HG03558 (cell line): ENCODE results near the gene HAS3.
"Not testable (repeated sequence)": the region's sequence is repeated elsewhere in the genome, so short reads cannot be mapped to it uniquely, and the experiment has no call there.

ENCODE experiments used
- ATAC-seq: cut with Tn5 transposase; IDR thresholded peaks from one replicate; pipeline ENCODE4 v1.9.1; 2021; ENCODE audit warnings: moderate number of reproducible peaks; ENCODE audit not compliant: unreplicated experiment; ENCODE audit errors: extremely low read depth

The HAS3 gene

DNA sequence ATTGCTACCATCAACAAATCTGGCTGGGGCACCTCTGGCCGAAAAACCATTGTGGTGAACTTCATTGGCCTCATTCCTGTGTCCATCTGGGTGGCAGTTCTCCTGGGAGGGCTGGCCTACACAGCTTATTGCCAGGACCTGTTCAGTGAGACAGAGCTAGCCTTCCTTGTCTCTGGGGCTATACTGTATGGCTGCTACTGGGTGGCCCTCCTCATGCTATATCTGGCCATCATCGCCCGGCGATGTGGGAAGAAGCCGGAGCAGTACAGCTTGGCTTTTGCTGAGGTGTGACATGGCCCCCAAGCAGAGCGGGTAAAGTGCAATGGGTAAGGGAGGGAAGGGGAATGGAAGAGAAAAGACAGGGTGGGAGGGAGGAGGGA is 9.5 kb downstream of the HAS3 start:
- ATAC-seq, result no peak

DNA sequence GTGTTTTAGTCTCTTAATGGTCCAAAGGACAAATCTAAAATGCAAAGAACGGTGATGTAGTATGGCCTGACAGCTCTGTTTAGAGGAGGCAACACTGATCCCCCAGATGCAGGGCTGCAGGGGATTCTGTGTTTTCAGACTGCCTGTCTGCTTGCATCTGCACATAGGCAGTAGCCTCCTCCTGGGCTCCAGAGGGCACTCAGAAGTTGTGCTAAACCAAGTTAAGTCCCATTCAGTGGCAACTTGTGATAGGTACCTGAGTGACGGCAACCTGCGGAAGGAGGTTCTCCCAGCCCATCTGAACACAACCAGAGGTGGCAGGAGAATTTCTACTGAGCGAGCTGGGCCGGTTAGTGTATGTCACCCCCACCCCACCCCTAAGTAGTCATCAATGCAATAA is 9.9 kb downstream of the HAS3 start:
- ATAC-seq, result no peak

DNA sequence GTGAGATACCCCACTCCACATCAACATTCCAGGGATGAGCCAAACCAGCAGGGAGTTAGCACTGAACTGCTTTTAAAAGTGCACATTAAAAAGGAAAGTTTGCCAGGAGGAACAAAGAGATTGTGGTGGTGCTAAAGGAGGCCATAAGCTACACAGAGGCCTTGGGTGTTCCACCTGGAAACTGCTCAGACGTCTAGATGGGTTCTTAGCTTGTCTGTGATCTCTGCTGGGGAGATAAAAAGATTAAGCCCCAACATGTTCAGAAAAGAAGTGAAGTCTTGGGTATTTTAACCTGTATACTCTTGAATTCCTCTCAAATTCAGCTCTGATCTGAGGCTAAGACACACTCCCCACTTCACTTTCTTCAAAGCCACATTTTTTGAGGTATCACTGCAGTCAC is 10.4 kb downstream of the HAS3 start:
- ATAC-seq, result no peak

- no peak for ATAC-seq
These were observed 10.9 kb downstream of the HAS3 start for GRCh38 chr16:69116256-69116875.

DNA sequence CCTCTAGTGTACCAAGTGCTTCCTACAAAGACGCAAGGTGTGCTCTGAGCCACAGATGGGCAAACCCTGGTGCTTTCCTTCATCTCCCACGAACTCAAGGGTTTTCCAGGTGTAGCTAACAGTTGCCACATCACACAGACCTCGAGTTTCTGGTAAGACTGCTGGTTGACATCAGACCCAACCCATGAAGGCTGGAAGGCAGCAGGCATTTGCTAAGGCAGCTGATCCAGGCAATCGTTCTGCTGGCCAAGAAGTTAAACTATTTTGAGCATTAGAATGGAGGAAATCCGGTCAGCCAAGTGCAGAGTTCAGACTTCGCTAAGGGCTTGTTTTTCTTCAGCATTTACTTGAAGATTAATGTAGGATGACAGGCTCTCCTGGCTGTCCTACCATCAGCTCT is 11.5 kb downstream of the HAS3 start:
- no peak for ATAC-seq

DNA sequence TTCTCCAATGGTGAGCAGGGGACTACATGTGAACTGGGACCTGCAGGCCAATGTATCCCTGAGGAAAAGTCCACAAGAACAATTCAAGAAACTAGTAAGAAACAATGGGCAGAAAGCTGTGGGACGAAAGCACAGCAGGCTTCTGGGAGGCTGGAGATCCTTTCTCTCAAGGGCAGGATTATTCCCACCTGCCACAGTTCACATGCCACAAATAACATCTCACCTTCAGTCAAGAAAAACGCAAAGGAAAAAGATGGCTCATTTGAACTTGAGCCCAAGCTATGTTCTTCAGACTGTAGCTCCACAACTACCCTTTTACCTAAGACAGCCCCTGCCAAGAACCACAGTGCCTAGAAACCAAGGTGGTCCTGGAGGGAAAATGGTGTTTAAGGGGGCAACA is 13.0 kb downstream of the HAS3 start:
- no peak for ATAC-seq

DNA sequence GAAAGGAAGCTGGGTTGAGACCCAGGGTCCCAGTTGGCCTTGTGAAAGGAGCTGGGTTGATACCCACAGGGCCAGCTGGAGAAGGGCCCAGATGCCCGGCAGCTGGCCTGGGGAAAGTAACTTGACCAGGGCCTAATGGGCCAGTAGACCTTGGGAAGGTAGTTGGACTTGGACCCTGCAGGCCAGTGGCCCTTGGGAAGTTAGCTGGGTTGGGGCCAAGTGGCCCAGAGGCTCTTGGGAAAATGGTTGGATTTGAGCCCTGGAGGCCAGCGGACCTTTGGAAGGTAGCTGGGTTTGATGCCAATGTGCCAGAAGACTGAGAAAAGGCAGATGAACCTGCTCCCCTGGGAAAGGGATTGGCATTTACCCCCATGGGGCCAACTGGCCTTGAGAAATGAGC is 13.5 kb downstream of the HAS3 start:
- no peak for ATAC-seq

DNA sequence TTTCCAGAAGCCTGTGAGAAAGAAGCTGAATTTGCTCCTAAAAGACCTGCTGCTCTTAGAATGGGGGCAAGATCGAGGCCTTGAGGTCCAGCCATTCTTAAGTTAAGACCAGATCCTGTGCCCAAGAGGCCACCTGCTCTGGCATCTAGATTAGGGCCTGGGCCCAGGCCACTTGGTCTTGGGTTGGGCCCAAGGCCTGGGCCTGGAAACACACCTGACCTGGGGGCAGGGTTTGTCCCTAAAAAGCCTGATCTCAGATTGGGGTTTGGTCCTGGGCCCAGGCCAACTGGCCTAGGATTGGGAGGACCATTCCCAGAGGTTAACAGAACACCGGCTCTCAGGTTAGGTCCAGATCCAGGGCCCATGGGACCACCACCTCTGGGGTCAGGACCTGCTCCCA is 14.1 kb downstream of the HAS3 start:
- no peak for ATAC-seq

GRCh38 chr16:69120096-69120664 is 14.7 kb downstream of the HAS3 start:
- ATAC-seq, result no peak

GRCh38 chr16:69123910-69124309 is 18.5 kb downstream of the HAS3 start:
- ATAC-seq, result no peak

DNA sequence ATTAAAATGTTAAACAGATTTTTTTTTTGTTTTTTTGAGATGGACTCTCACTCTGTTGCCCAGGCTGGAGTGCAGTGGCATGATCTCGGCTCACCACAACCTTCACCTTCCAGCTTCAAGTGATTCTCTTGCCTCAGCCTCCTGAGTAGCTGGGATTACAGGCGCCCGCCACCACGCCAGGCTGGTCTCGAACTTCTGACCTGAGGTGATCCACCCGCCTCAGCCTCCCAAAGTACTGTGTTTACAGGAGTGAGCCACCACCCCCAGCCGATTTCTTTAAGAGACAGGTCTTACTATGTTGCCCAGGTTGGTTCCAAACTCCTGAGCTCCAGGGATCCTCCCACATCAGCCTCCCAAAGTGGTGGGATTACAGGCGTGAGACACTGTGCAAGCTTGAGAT is 19.0 kb downstream of the HAS3 start:
- ATAC-seq, result not testable (repeated sequence)

- not testable (repeated sequence) for ATAC-seq
These were observed 19.5 kb downstream of the HAS3 start for GRCh38 chr16:69124961-69125360.

DNA sequence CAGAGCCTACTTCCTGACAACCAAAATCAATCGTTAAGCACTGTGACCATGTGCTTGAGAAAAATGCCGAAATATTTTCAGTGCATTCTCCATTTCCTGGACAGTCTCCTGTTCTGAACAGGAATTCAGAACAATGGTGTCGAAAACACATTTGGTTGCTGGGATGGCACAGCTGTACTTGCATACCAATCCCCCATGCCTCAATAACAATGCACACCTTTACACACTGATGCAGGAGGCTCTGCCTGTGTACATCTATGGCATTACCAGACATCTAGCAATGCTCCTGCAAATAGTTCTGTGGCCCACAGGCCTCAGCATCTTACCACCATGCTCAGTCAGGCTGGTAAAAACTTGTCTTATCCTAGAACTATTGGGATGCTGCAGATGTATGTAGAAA is 20.8 kb downstream of the HAS3 start:
- ATAC-seq, result no peak

DNA sequence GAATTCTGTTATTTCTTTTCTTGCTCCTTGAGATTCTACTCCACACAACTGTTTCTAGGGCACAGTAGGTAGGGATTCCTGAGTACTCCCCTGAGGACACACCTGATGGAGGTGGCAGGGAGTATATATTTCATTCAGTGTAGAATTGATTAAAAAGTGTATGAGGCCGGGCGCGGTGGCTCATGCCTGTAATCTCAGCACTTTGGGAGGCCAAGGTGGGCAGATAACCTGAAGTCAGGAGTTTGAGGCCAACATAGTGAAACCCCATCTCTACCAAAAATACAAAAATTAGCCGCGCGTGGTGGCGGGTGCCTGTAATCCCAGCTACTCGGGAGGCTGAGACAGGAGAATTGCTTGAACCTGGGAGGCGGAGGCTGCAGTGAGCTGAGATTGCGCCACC is 21.3 kb downstream of the HAS3 start:
- ATAC-seq, result not testable (repeated sequence)

- ATAC-seq, result no peak
These were observed 22.6 kb downstream of the HAS3 start for GRCh38 chr16:69127966-69128510.

DNA sequence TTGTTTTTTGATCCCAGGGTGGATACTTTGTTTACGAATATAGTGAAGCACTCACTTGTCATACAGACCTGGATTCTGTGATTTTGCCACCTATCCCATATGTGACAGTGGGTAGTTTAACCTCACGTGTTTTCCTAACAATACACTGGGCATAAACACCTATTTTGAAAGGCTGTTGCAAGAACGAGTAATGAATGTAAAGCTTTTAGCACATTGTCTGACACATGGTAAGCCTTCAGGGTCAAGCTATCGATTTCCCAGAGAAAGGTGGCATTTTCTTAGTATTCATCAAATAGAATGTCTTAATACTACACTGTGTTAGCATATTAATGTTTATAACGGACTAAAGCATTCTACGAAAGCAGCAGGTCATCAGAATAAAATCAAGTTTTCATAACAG is 25.0 kb downstream of the HAS3 start:
- no peak for ATAC-seq

DNA sequence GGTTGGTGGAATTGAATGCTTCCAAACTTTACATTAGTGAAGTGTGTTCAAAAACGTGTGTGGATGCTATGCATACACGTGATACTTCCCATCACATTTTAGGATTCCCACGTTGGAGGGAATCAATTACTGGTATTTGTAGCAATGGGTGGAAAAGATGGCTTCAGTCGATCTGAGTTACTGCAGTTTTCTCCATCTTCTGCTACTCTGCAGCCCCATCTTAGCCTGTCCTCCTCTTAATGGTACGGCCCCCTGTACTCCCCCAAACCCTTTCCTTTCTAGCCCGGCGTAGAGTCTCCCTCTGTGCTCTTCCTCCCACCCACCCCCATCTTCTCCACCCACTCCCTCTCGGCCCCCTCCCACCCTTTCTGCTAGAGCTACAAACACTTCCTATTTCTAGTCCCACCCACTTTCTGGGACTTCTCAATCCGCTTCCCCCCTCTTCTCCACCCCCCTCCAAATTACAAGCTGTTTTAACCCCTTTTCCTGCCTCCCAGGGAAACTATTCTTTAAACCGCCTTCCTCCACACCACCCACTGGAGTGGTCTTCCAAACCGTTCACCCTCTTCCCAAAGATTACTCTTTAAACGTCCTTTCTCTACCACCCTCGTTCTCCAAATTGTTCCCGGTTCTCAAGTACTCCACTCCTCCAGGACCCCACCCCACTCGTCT is 25.9 kb downstream of the HAS3 start:
- ATAC-seq, result no peak

DNA sequence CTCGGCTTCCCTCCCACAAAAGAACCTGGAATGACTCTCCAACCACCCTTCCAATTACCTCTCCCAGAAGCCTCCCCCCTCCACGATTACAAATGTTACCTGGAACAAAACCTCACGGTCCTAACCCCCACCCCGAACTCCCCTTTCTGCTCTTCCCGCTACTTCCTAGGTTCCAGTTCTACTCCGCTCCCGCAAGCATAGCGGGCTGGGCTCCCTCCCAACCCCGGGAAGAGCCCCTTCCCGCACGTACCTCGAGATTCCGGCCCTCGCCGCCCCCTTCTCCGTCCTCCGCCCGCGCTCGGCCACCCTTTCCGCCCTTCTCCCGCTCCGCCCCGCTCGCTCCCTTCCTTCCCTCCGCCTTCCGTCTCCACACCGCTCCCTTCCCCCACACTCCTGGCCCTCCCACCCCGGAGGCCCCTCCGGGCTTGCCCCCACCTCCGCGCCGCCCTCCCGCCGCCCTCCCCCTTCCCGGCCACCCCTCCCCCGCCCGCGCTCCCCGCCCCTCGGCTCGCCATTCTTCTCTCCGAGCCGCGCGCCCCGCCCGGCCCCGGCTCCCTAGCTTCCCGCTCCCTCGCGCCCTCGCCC is 26.5 kb downstream of the HAS3 start:
- no peak for ATAC-seq

GRCh38 chr16:69132424-69133252 is 27.2 kb downstream of the HAS3 start, which contains the start of the genes CHTF8 and UTP4:
CHTF8 (minus strand) TSS chr16:69132588; CDS start chr16:69121458, 11,130 bp downstream.
UTP4 (plus strand) TSS chr16:69132649; CDS start chr16:69133460, 811 bp downstream.
- ATAC-seq, result peak; percentile 55

DNA sequence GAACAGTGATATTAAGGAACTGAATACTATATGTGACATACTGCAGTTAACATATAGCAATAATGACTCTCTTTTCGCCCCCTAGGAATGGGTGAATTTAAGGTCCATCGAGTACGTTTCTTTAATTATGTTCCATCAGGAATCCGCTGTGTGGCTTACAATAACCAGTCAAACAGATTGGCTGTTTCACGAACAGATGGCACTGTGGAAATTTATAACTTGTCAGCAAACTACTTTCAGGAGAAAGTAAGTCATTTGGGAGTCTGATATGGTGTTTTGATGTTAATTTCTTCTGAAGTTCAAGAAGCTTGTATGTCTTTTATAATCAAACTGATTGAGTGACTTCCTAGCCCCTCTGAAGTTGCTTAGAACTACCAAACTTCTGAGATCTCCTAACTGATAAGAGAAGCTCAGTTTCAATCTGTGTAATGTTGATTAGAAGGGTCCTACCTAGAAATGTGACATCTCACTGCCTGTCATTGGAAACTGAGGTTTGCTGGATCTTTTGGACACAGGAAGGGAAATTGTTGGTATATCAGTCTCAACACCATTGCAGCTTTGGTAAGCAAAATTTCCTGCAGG is 28.0 kb downstream of the HAS3 start:
- no peak for ATAC-seq
